Lung (tissue), 12 donors: ENCODE measurements around the gene OR12D1. TPM values are rescaled to one million over a fixed set of nuclear protein-coding genes. Genes with fewer than 3 reads are reported as not detected.

Experiments used
- ATAC-seq: fragments of 200-7000 bp; cut with Tn5 transposase; one replicate; pipeline ENCODE4 v1.9.1; 2020; ENCODE audit warnings: moderate number of reproducible peaks; ENCODE audit not compliant: insufficient read depth, low FRiP score
- DNase-seq, 3 donors: peaks; one replicate each; pipeline ENCODE4 v3.0.0-alpha.2; 2013 to 2017
- H3K27ac ChIP-seq, 2 donors: one replicate each; pipeline ENCODE4 v1.5.1; 2013; ENCODE audit warnings: mild to moderate bottlenecking in 2 of 2, moderate library complexity in 2 of 2, control low read depth in 1 of 2, inconsistent platforms in 1 of 2, low read depth in 1 of 2, low read length in 1 of 2
- H3K27me3 ChIP-seq, 3 donors: one replicate each; pipeline ENCODE4 v1.5.1; 2013; ENCODE audit warnings: low read length in 2 of 3; ENCODE audit not compliant: control insufficient read depth in 3 of 3, insufficient read depth in 3 of 3
- H3K36me3 ChIP-seq, 4 donors: one replicate each; pipeline ENCODE4 v1.5.1; 2013; ENCODE audit warnings: low read length in 4 of 4, mild to moderate bottlenecking in 1 of 4, moderate library complexity in 1 of 4; ENCODE audit not compliant: control insufficient read depth in 4 of 4, insufficient read depth in 4 of 4
- H3K4me1 ChIP-seq, 5 donors: one replicate each; pipeline ENCODE4 v1.5.1; 2013; ENCODE audit warnings: low read length in 5 of 5, mild to moderate bottlenecking in 2 of 5, moderate library complexity in 1 of 5; ENCODE audit not compliant: control insufficient read depth in 5 of 5, insufficient read depth in 5 of 5
- H3K4me3 ChIP-seq: one replicate; pipeline ENCODE4 v1.5.1; 2013; ENCODE audit warnings: mild to moderate bottlenecking, control low read depth, moderate library complexity
- H3K9ac ChIP-seq, 2 donors: one replicate each; pipeline ENCODE4 v1.5.1; 2013; ENCODE audit warnings: low read length in 2 of 2, control low read depth in 1 of 2; ENCODE audit not compliant: insufficient read depth in 1 of 2
- H3K9me3 ChIP-seq, 4 donors: one replicate each; pipeline ENCODE4 v1.5.1; 2013; ENCODE audit warnings: low read length in 3 of 4, mild to moderate bottlenecking in 1 of 4, moderate library complexity in 1 of 4; ENCODE audit not compliant: control insufficient read depth in 4 of 4, insufficient read depth in 3 of 4
- CTCF ChIP-seq: IDR thresholded peaks from 2 replicates; pipeline ENCODE4 v1.5.1; 2012; ENCODE audit warnings: mild to moderate bottlenecking; ENCODE audit errors: control extremely low read depth, extremely low read depth
- WGBS, 2 donors: extraction: QIAGEN DNeasy Blood & Tissue Kit; methylation state at CpG; one replicate each; pipeline ENCODE4 v1.1.7; 2013; 5-methylcytosine and 5-hydroxymethylcytosine counted together
- polyA plus RNA-seq, 2 donors: library from polyadenylated mRNA; stranded (reverse); fragments of 200-250 nt; gene quantifications; one replicate each; pipeline ENCODE4 v1.2.1, GENCODE V29; 2013
- total RNA-seq, 2 donors: library from RNA; depleted of rRNA in 1 of 2; stranded (reverse); fragments of >200 nt in 1 of 2; gene quantifications; one replicate each; pipeline ENCODE4 v1.2.1, GENCODE V29; 2014 to 2021
- donor health status: control.
- donor health status: control.
- donor health status: Bipolar disorder and iron deficiency.
- donor health status: healthy.
- donor health status: DM: yes; HTN: yes; CAD: no.

Gene OR12D1
- total and polyA plus RNA-seq, 4 donors: not detected

- 83 to 88% methylated on average over 3 of the region's 3 CpGs for WGBS, 2 donors
- no peak for TF ChIP-seq CTCF
Observed at GRCh38 chr6:29419516-29419915, 4.8 kb downstream of the OR12D1 start.

GRCh38 chr6:29424168-29424567 is 9.4 kb downstream of the OR12D1 start:
- Histone ChIP-seq H3K36me3 (no peaks in the 10 kb centered on the region), H3K27ac (no peak overlapping the region), H3K27me3 (no peaks in the 10 kb centered on the region), H3K9ac (no peak overlapping the region), H3K9me3 (no peaks in the 10 kb centered on the region), H3K4me1 (no peaks in the 10 kb centered on the region), H3K4me3 (no peak overlapping the region)
- DNase-seq (no peak), ATAC-seq (no peak)
- 94% methylated on average over 2 of the region's 2 CpGs for WGBS, 2 donors
- no peak for TF ChIP-seq CTCF

More at GRCh38 chr6:29419516-29419915, 4.8 kb downstream of the OR12D1 start:
- ATAC-seq (no peak), DNase-seq (no peak)
- Histone ChIP-seq H3K4me3 (no peak overlapping the region), H3K9me3 (no peaks in the 10 kb centered on the region), H3K27ac (no peak overlapping the region), H3K27me3 (no peaks in the 10 kb centered on the region), H3K4me1 (no peaks in the 10 kb centered on the region), H3K36me3 (no peaks in the 10 kb centered on the region), H3K9ac (no peak overlapping the region)

DNA sequence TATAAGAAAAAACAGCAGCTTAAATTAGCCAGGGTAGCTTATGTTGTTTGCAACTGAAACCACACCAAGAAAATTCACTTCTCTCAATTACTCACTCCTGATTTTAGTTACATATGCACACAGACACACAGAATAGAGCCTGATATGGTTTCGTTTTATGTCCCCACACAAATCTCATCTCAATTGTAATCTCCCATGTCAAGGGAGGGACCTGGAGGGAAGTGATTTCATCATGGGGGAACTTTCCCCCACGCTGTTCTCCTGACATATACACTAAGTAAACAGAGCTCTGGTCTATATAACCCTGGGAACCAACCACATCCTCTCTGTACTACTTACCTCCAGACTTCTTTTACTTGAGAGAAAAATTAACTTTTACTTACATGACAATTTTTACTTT is 9.8 kb downstream of the OR12D1 start:
- ATAC-seq: no peak
- Histone ChIP-seq H3K27me3 (no peaks in the 10 kb centered on the region), H3K9ac (no peak overlapping the region), H3K4me1 (no peaks in the 10 kb centered on the region), H3K4me3 (no peak overlapping the region), H3K36me3 (no peaks in the 10 kb centered on the region), H3K9me3 (no peaks in the 10 kb centered on the region), H3K27ac (no peak overlapping the region)
- TF ChIP-seq CTCF: no peak
- DNase-seq: no peak
- 9 to 30% methylated on average over 2 of the region's 2 CpGs for WGBS, 2 donors

- no peaks in the 10 kb centered on the region for H3K4me1 ChIP-seq
- DNase-seq (no peak), ATAC-seq (no peak)
- no peaks in the 10 kb centered on the region for H3K27me3 ChIP-seq
- no peak overlapping the region for H3K9ac ChIP-seq
- WGBS, 2 donors: 55 to 75% methylated on average over 1 of the region's 1 CpG
- TF ChIP-seq CTCF: no peak
- no peaks in the 10 kb centered on the region for H3K36me3 ChIP-seq
- no peaks in the 10 kb centered on the region for H3K9me3 ChIP-seq
- no peak overlapping the region for H3K4me3 ChIP-seq
- no peak overlapping the region for H3K27ac ChIP-seq
Observed at GRCh38 chr6:29425075-29425474, 10.3 kb downstream of the OR12D1 start.
